Mesenchymal stem cell (in vitro differentiated cells and primary cell): ENCODE results near the gene GDPD3.
A peak's percentile ranks its signal among the peaks of the same experiment; 100 is the strongest.

Experiments
- DNase-seq: peaks from one replicate; pipeline ENCODE4 v3.0.0-alpha.2; 2013
- H2AFZ ChIP-seq: one replicate; pipeline ENCODE4 v1.6.1; 2013; ENCODE audit warnings: low read depth, mild to moderate bottlenecking, control low read depth, inconsistent platforms, low read length, moderate library complexity
- H2AK5ac ChIP-seq: 2 replicates; pipeline ENCODE4 v1.6.1; 2013; ENCODE audit warnings: low read length, moderate library complexity, mild to moderate bottlenecking, inconsistent platforms; ENCODE audit not compliant: severe bottlenecking
- H2BK120ac ChIP-seq: one replicate; pipeline ENCODE4 v1.6.1; 2013; ENCODE audit warnings: low read depth, mild to moderate bottlenecking, inconsistent platforms, low read length, moderate library complexity
- H2BK12ac ChIP-seq, 2 experiments: one replicate each; pipeline ENCODE4 v1.6.1; 2013; ENCODE audit warnings: inconsistent platforms in 2 of 2, low read length in 2 of 2, mild to moderate bottlenecking in 2 of 2, moderate library complexity in 2 of 2, control low read depth in 1 of 2
- H2BK15ac ChIP-seq: one replicate; pipeline ENCODE4 v1.6.1; 2013; ENCODE audit warnings: mild to moderate bottlenecking, low read depth, inconsistent platforms; ENCODE audit not compliant: poor library complexity, severe bottlenecking
- H2BK5ac ChIP-seq: 2 replicates; pipeline ENCODE4 v1.6.1; 2013; ENCODE audit warnings: low read depth, mild to moderate bottlenecking, low read length, control low read depth, inconsistent platforms; ENCODE audit not compliant: poor library complexity, severe bottlenecking
- H3K14ac ChIP-seq, 2 experiments: one replicate each; pipeline ENCODE4 v1.6.1; 2013; ENCODE audit warnings: inconsistent platforms in 2 of 2, low read length in 2 of 2, control low read depth in 1 of 2, mild to moderate bottlenecking in 1 of 2, moderate library complexity in 1 of 2
- H3K18ac ChIP-seq, 2 experiments: one replicate each; pipeline ENCODE4 v1.6.1; 2013; ENCODE audit warnings: inconsistent platforms in 2 of 2, low read length in 2 of 2, control low read depth in 1 of 2, low read depth in 1 of 2, mild to moderate bottlenecking in 1 of 2
- H3K23ac ChIP-seq, 2 experiments: one replicate each; pipeline ENCODE4 v1.6.1; 2013; ENCODE audit warnings: inconsistent platforms in 2 of 2, low read length in 2 of 2, mild to moderate bottlenecking in 2 of 2, moderate library complexity in 2 of 2, control low read depth in 1 of 2
- H3K27ac ChIP-seq: 2 replicates; pipeline ENCODE4 v1.5.1; 2013; ENCODE audit warnings: mild to moderate bottlenecking, moderate library complexity, low read length, control low read depth, inconsistent platforms; ENCODE audit not compliant: poor library complexity, severe bottlenecking
- H3K27me3 ChIP-seq, 2 experiments: 2 replicates each; pipeline versions ENCODE4 v1.6.1 to v1.7.0; 2013; ENCODE audit warnings: low read length in 2 of 2, mild to moderate bottlenecking in 2 of 2, moderate library complexity in 2 of 2, control low read depth in 1 of 2, inconsistent platforms in 1 of 2; ENCODE audit not compliant: control insufficient read depth in 1 of 2, insufficient read depth in 1 of 2
- H3K36me3 ChIP-seq, 2 experiments: 2 replicates each; pipeline versions ENCODE4 v1.6.1 to v1.7.0; 2013; ENCODE audit warnings: low read length in 2 of 2, control low read depth in 1 of 2, inconsistent platforms in 1 of 2, low read depth in 1 of 2, mild to moderate bottlenecking in 1 of 2; ENCODE audit not compliant: insufficient read depth in 2 of 2, control insufficient read depth in 1 of 2
- H3K4ac ChIP-seq, 2 experiments: one replicate each; pipeline ENCODE4 v1.6.1; 2013; ENCODE audit warnings: inconsistent platforms in 2 of 2, low read length in 2 of 2, mild to moderate bottlenecking in 2 of 2, moderate library complexity in 2 of 2, control low read depth in 1 of 2, low read depth in 1 of 2
- H3K4me1 ChIP-seq: 2 replicates; pipeline ENCODE4 v1.6.1; 2013; ENCODE audit warnings: low read depth, low read length, control low read depth; ENCODE audit not compliant: control insufficient read depth, insufficient read depth
- H3K4me2 ChIP-seq: 2 replicates; pipeline ENCODE4 v1.6.1; 2013; ENCODE audit warnings: low read length, mild to moderate bottlenecking, inconsistent platforms; ENCODE audit not compliant: poor library complexity, severe bottlenecking
- H3K4me3 ChIP-seq, 2 experiments: 2 replicates each; pipeline versions ENCODE4 v1.5.1 to v1.7.0; 2013; ENCODE audit warnings: low read length in 2 of 2, mild to moderate bottlenecking in 2 of 2, control low read depth in 1 of 2, low read depth in 1 of 2; ENCODE audit not compliant: insufficient read depth in 1 of 2
- H3K79me1 ChIP-seq: replicated peaks from 2 replicates; pipeline ENCODE4 v1.6.1; 2013; ENCODE audit warnings: mild to moderate bottlenecking, control low read depth, low read length, inconsistent platforms; ENCODE audit not compliant: poor library complexity, severe bottlenecking
- H3K9ac ChIP-seq: 2 replicates; pipeline ENCODE4 v1.7.0; 2013; ENCODE audit warnings: mild to moderate bottlenecking, low read length, moderate library complexity
- H3K9me3 ChIP-seq: 2 replicates; pipeline ENCODE4 v1.7.0; 2013; ENCODE audit warnings: mild to moderate bottlenecking, low read length; ENCODE audit not compliant: control insufficient read depth
- H4K8ac ChIP-seq: one replicate; pipeline ENCODE4 v1.6.1; 2013; ENCODE audit warnings: inconsistent platforms, mild to moderate bottlenecking, low read length, moderate library complexity
- H4K91ac ChIP-seq: one replicate; pipeline ENCODE4 v1.6.1; 2013; ENCODE audit warnings: mild to moderate bottlenecking, low read length, inconsistent platforms
- WGBS: methylation state at CpG from one replicate; pipeline ENCODE4 v1.1.7; 2013; ENCODE audit warnings: mixed read lengths; 5-methylcytosine and 5-hydroxymethylcytosine counted together

Gene GDPD3

DNA sequence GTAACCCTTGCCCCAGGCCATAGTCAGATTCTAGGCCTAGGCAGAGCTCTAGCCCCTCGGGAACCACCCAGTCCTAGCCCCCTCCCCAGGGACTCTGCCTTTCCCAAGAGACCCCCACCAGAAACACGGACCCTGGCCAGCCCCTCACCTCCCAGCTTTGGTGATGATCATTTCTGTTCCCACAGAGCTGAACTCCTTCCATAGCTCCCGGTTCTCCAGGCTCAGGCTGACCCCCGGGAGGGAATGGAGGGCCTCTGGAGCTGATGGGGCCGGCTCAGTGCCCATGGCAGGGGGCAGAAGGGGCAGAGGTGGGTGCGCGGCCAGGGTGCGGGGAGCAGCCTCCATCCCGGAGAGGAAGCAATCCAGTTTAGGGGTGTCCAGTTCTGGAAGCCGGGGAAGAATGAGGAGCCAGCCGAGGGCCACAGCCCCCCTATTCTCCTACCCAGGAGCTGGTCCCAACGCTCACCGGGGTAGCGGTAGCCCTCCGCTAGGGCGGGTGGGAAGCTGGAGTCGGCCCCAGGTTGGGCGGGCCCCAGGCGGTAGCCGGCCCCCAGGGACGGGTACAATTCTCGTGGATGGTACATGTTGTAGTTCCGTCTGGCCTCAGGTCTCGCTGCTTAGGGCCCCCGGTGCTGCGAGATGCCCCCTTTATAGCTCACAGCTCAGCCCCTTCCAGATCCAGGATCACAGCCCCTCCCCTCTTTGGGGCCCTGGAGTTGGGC is 22.6 kb downstream of the GDPD3 start:
- Histone ChIP-seq H2BK12ac (peak overlapping the region in 1 of 2 experiments; percentile 45), H3K79me1 (peaks cover 17% of the 10 kb centered on the region), H2AK5ac (no peak overlapping the region), H3K27me3 (no peaks in the 10 kb centered on the region), H4K91ac (no peak overlapping the region), H3K4me2 (peak overlapping the region; percentile 68), H4K8ac (peak overlapping the region; percentile 78), H3K4ac (peak overlapping the region in 1 of 2 experiments; percentile 7), H3K18ac (peak overlapping the region in 1 of 2 experiments; percentile 79), H3K4me1 (peaks cover 31% of the 10 kb centered on the region), H2BK120ac (peak overlapping the region; percentile 50), H3K23ac (no peak overlapping the region), H2BK15ac (no peak overlapping the region), H3K9ac (peak overlapping the region; percentile 80), H3K9me3 (no peaks in the 10 kb centered on the region), H2AFZ (no peak overlapping the region), H3K14ac (no peak overlapping the region), H3K27ac (no peak overlapping the region), H3K4me3 (peak overlapping the region in 1 of 2 experiments; percentile 77), H3K36me3 (peaks cover 24 to 38% of the 10 kb centered on the region in 2 experiments), H2BK5ac (no peak overlapping the region)
- DNase-seq, result no peak
- WGBS, result 66% methylated on average over 22 of the region's 26 CpGs

GRCh38 chr16:30088832-30089624 is 24.3 kb downstream of the GDPD3 start:
- WGBS, result 88% methylated on average over 21 of the region's 22 CpGs
- DNase-seq, result no peak
- Histone ChIP-seq H3K18ac (no peak overlapping the region), H2BK120ac (no peak overlapping the region), H3K79me1 (peaks cover 18% of the 10 kb centered on the region), H3K9me3 (no peaks in the 10 kb centered on the region), H2BK15ac (peak overlapping the region; percentile 6), H3K27me3 (no peaks in the 10 kb centered on the region), H3K14ac (no peak overlapping the region), H2BK5ac (no peak overlapping the region), H3K27ac (no peak overlapping the region), H3K4me3 (no peak overlapping the region), H3K4ac (no peak overlapping the region), H2BK12ac (no peak overlapping the region), H3K4me1 (peaks cover 18% of the 10 kb centered on the region), H2AK5ac (no peak overlapping the region), H3K4me2 (no peak overlapping the region), H4K91ac (peak overlapping the region; percentile 34), H3K36me3 (peaks cover 27 to 49% of the 10 kb centered on the region in 2 experiments), H3K9ac (no peak overlapping the region), H2AFZ (no peak overlapping the region), H3K23ac (no peak overlapping the region), H4K8ac (no peak overlapping the region)

DNA sequence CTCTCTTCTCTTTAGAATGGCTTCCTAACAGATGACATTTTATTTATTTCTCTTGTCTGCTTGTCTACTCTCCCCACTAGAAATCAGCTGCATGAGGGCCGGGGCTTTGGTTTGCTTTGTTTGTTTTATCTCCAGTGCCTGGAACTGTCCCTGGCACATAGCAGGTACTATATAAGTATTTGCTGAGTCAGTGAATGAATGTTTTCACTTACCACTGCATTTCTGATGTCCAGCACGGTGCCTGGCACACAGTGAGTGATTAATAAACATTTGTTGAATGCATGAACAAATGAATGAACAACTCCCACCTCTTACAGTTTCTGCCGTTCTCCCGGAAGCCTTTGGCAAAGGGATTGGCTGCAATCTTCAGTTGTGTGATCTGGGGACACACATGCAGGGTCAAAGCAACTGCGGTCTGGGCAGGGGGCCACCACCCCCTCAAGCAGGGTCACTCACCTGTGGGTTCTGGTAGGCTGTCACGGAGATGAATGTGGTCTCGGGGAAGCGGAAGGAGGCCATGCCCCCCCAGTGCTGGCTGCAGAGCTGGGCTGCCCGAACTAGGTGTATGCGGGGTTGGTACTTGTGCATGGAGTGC is 25.0 kb downstream of the GDPD3 start:
- H3K9me3 ChIP-seq, result no peaks in the 10 kb centered on the region
- no peaks in the 10 kb centered on the region for H3K27me3 ChIP-seq
- H2BK5ac ChIP-seq, result no peak overlapping the region
- no peak overlapping the region for H4K8ac ChIP-seq
- H3K79me1 ChIP-seq, result peaks cover 22% of the 10 kb centered on the region
- H3K18ac ChIP-seq, result no peak overlapping the region
- H2AFZ ChIP-seq, result no peak overlapping the region
- H2BK120ac ChIP-seq, result no peak overlapping the region
- no peak overlapping the region for H4K91ac ChIP-seq
- H3K14ac ChIP-seq, result no peak overlapping the region
- H3K4me2 ChIP-seq, result no peak overlapping the region
- peak overlapping the region; percentile 6 for H2BK15ac ChIP-seq
- H3K4me3 ChIP-seq, result no peak overlapping the region
- peaks cover 27 to 49% of the 10 kb centered on the region in 2 experiments for H3K36me3 ChIP-seq
- no peak overlapping the region for H3K9ac ChIP-seq
- WGBS, result 82% methylated on average over 8 of the region's 10 CpGs
- no peak overlapping the region for H3K27ac ChIP-seq
- H3K23ac ChIP-seq, result no peak overlapping the region
- H2BK12ac ChIP-seq, result no peak overlapping the region
- no peak for DNase-seq
- H3K4ac ChIP-seq, result no peak overlapping the region
- H3K4me1 ChIP-seq, result peaks cover 18% of the 10 kb centered on the region
- no peak overlapping the region for H2AK5ac ChIP-seq
